IMR-90 (cell line): ENCODE measurements around the gene TPR. TPM values are rescaled to one million over a fixed set of nuclear protein-coding genes. Genes with fewer than 3 reads are reported as not detected.

Experiments
- ATAC-seq: fragments of 200-7000 bp; cut with Tn5 transposase; 2 replicates; pipeline ENCODE4 v1.9.1; 2020; ENCODE audit warnings: low read depth, mild to moderate bottlenecking, moderate library complexity
- BruUV-seq: library from RNA; stranded (reverse); fragments of 400-500 nt; replicated peaks from 2 replicates; lab custom pipeline; 2021; lab: Mats Ljungman, UMichigan
- CTCF ChIA-PET: fragments of 300-600 bp; formaldehyde crosslinking; extraction: SDS; loops from one replicate; lab custom pipeline; 2021; ENCODE audit warnings: antibody characterized with exemption; lab: Yijun Ruan, JAX
- POLR2A ChIA-PET: fragments of 300-600 bp; sonication (Branson Sonifier 250); formaldehyde crosslinking; loops from one replicate; lab custom pipeline; 2022; ENCODE audit warnings: antibody characterized with exemption; ENCODE audit not compliant: unreplicated experiment; lab: Charles Lee
- DNase-seq: peaks from one replicate; pipeline ENCODE4 v3.0.0; 2013
- H2AFZ ChIP-seq: replicated peaks from 2 replicates; pipeline ENCODE3; 2013; ENCODE audit warnings: low read length, mild to moderate bottlenecking; ENCODE audit not compliant: poor library complexity
- H2AK5ac ChIP-seq: 2 replicates; pipeline ENCODE4 v1.6.1; 2013; ENCODE audit warnings: low read depth, low read length, inconsistent platforms
- H2AK9ac ChIP-seq: replicated peaks from 2 replicates; pipeline ENCODE3; 2013; ENCODE audit warnings: mild to moderate bottlenecking, low read depth, low read length, moderate library complexity; ENCODE audit not compliant: poor library complexity
- H2BK120ac ChIP-seq: 2 replicates; pipeline ENCODE4 v1.6.1; 2013; ENCODE audit warnings: low read depth, low read length, inconsistent platforms
- H2BK15ac ChIP-seq: 3 replicates; pipeline ENCODE4 v1.6.1; 2013; ENCODE audit warnings: low read depth, low read length, inconsistent platforms
- H2BK20ac ChIP-seq: 2 replicates; pipeline ENCODE4 v1.6.1; 2013; ENCODE audit warnings: low read depth, mild to moderate bottlenecking, inconsistent platforms, low read length, moderate library complexity
- H2BK5ac ChIP-seq: 2 replicates; pipeline ENCODE4 v1.6.1; 2013; ENCODE audit warnings: mild to moderate bottlenecking, low read depth, low read length, inconsistent platforms; ENCODE audit not compliant: poor library complexity, severe bottlenecking
- H3K14ac ChIP-seq: replicated peaks from 2 replicates; pipeline ENCODE4 v1.6.1; 2013; ENCODE audit warnings: low read depth, low read length, inconsistent platforms
- H3K18ac ChIP-seq: 2 replicates; pipeline ENCODE4 v1.6.1; 2013; ENCODE audit warnings: low read depth, low read length, control low read depth
- H3K23ac ChIP-seq: 2 replicates; pipeline ENCODE4 v1.6.1; 2013; ENCODE audit warnings: low read depth, low read length, inconsistent platforms
- H3K27ac ChIP-seq: 2 replicates; pipeline ENCODE4 v1.5.1; 2013; ENCODE audit warnings: mild to moderate bottlenecking, control low read depth, low read length; ENCODE audit not compliant: insufficient read depth
- H3K27me3 ChIP-seq: 2 replicates; pipeline ENCODE4 v1.6.1; 2013; ENCODE audit warnings: low read length; ENCODE audit not compliant: control insufficient read depth, insufficient read depth
- H3K36me3 ChIP-seq: 2 replicates; pipeline ENCODE4 v1.6.1; 2013; ENCODE audit warnings: low read length, mixed read lengths; ENCODE audit not compliant: control insufficient read depth, insufficient read depth
- H3K4ac ChIP-seq: 2 replicates; pipeline ENCODE4 v1.6.1; 2013; ENCODE audit warnings: low read depth, low read length, inconsistent platforms
- H3K4me1 ChIP-seq: 2 replicates; pipeline ENCODE4 v1.6.1; 2013; ENCODE audit warnings: low read length, mixed read lengths; ENCODE audit not compliant: control insufficient read depth, insufficient read depth
- H3K4me2 ChIP-seq: 2 replicates; pipeline ENCODE4 v1.6.1; 2013; ENCODE audit warnings: low read depth, mild to moderate bottlenecking, control low read depth, low read length, moderate library complexity
- H3K4me3 ChIP-seq: 2 replicates; pipeline ENCODE4 v1.5.1; 2013; ENCODE audit warnings: low read depth, mild to moderate bottlenecking, control low read depth, low read length, moderate library complexity; ENCODE audit not compliant: insufficient read depth
- H3K56ac ChIP-seq: 2 replicates; pipeline ENCODE4 v1.6.1; 2013; ENCODE audit warnings: low read length, inconsistent platforms; ENCODE audit not compliant: insufficient read depth; ENCODE audit errors: extremely low read depth
- H3K79me1 ChIP-seq, 2 experiments: 2 replicates each; pipeline ENCODE4 v1.6.1; 2013; ENCODE audit warnings: low read length in 2 of 2, inconsistent platforms in 1 of 2, low read depth in 1 of 2
- H3K9ac ChIP-seq: 2 replicates; pipeline ENCODE4 v1.6.1; 2013; ENCODE audit warnings: low read depth, low read length, control low read depth
- H3K9me1 ChIP-seq: 2 replicates; pipeline ENCODE4 v1.6.1; 2013; ENCODE audit warnings: low read length, inconsistent platforms; ENCODE audit not compliant: insufficient read depth
- H3K9me3 ChIP-seq: 2 replicates; pipeline ENCODE4 v1.6.1; 2013; ENCODE audit warnings: low read length; ENCODE audit not compliant: control insufficient read depth, insufficient read depth
- H4K20me1 ChIP-seq: 2 replicates; pipeline ENCODE4 v1.6.1; 2013; ENCODE audit warnings: low read length, inconsistent platforms; ENCODE audit not compliant: insufficient read depth
- H4K5ac ChIP-seq: 2 replicates; pipeline ENCODE4 v1.6.1; 2013; ENCODE audit warnings: mild to moderate bottlenecking, low read depth, low read length, control low read depth
- H4K8ac ChIP-seq, 2 experiments: 2 replicates each; pipeline ENCODE4 v1.6.1; 2013; ENCODE audit warnings: low read depth in 2 of 2, low read length in 2 of 2, control low read depth in 1 of 2, inconsistent platforms in 1 of 2
- H4K91ac ChIP-seq: 2 replicates; pipeline ENCODE4 v1.6.1; 2013; ENCODE audit warnings: low read depth, low read length, inconsistent platforms; ENCODE audit not compliant: insufficient read depth
- POLR2A ChIP-seq: IDR thresholded peaks from 2 replicates; pipeline ENCODE4 v1.6.1; 2012; ENCODE audit warnings: mild to moderate bottlenecking, low read depth, low read length
- WGBS, 2 experiments: methylation state at CpG; one replicate each; pipeline versions ENCODE4 v1.1.5 to v1.1.7; 2013; ENCODE audit warnings: missing lambda C conversion rate in 2 of 2; ENCODE audit not compliant: insufficient read length in 1 of 2; ENCODE audit errors: extremely low coverage in 2 of 2; 5-methylcytosine and 5-hydroxymethylcytosine counted together
- dilution Hi-C: fragments of 300-500 bp; cut with HindIII; formaldehyde crosslinking; loops from one replicate; pipeline ENCODE4 v1.14.3; 2018; ENCODE audit warnings: low sequenced_read_pairs; ENCODE audit not compliant: unreplicated experiment
- in situ Hi-C: fragments of 300-500 bp; cut with MboI; formaldehyde crosslinking; loops from 3 replicates; pipeline ENCODE4 v1.14.3; 2019; ENCODE audit warnings: low sequenced_read_pairs, inconsistent platforms, mixed read lengths
- intact Hi-C: fragments of 100-400 bp; cut with micrococcal nuclease; formaldehyde crosslinking; loops from 2 replicates; pipeline ENCODE4 v1.10.0; 2022
- polyA plus RNA-seq, 3 experiments: library from polyadenylated mRNA; depleted of rRNA; stranded (reverse); fragments of >200 nt; gene quantifications; 2 replicates each; pipeline ENCODE4 v1.2.3, GENCODE V29; 2012; ENCODE audit warnings: low replicate concordance in 1 of 3
- total RNA-seq: library from RNA; depleted of rRNA; stranded (reverse); fragments of >200 nt; gene quantifications from 2 replicates; pipeline ENCODE4 v1.2.3, GENCODE V29; 2012
- TF ChIP-seq, protein P1 (sequence below): fragments of 150-350 bp; IDR thresholded peaks from 2 replicates; pipeline ENCODE4 v1.6.1; 2017; ENCODE audit warnings: mild to moderate bottlenecking, antibody characterized with exemption, low read length, low read depth
- TF ChIP-seq, protein P2 (sequence below): conservative IDR thresholded peaks from 2 replicates; pipeline ENCODE4 v1.5.1; 2012; ENCODE audit warnings: mild to moderate bottlenecking, low read depth, low read length, improper control_type of control experiment

The TPR gene
- total and polyA plus RNA-seq, 2 of the 4 experiments (the other 2 are of a cell fraction), result 38.2 to 60.4 TPM

DNA sequence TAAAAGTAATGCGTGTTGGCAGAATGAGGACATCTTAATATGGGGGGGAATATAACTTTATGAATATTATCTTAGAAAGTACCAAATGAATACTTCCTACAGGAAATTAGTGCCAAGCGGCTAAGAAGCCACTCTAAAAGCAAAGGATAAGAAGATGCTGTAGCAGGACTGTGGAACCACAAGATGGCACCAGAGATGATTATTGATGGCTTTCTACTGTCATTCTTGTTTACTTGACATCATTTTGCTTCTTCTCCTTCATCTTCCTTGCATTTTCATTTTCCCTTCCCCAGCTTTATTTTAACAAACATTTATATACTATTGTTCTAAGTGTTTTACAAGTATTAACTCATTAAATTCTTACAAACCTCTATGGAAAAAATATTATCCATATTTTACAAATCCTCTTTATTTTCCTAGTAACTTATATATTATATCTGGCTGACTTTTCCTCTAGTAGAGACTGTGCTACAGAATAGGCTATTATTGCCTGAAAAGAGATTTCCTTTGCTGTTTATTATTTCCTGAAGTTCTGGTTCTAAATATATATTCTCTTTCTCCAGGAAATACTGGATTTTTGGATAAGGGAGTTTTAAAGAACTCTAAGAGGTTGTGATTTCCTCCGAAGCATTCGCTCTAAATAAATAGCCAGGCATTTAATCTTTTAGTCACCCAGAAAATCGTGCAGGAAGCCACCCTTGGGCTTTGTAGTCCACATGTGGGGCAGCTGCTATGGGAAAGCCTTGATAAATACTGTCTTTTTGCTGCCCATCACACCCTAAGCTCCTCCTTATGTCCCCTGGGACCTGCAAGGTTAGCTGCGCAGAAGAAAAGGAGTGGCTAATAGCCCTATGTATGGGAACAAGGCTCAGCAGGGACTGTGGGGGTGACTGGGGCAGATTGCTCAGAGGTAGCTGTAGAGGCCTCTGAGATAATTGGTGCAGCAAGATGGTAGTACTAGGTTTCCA, 69.8 kb downstream of the TPR start:
- no CpG with 5 or more reads among the region's 6 CpGs for WGBS, 2 experiments
- H3K56ac ChIP-seq, result no peak overlapping the region
- no peak overlapping the region for H3K4me3 ChIP-seq
- no peak overlapping the region for H3K14ac ChIP-seq
- H2BK5ac ChIP-seq, result no peak overlapping the region
- H3K4ac ChIP-seq, result no peak overlapping the region
- H4K5ac ChIP-seq, result no peak overlapping the region
- no peak overlapping the region for H2AFZ ChIP-seq
- no peaks in the 10 kb centered on the region for H3K36me3 ChIP-seq
- TF ChIP-seq, protein P1, sequence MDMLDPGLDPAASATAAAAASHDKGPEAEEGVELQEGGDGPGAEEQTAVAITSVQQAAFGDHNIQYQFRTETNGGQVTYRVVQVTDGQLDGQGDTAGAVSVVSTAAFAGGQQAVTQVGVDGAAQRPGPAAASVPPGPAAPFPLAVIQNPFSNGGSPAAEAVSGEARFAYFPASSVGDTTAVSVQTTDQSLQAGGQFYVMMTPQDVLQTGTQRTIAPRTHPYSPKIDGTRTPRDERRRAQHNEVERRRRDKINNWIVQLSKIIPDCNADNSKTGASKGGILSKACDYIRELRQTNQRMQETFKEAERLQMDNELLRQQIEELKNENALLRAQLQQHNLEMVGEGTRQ, result no peak
- no peak for TF ChIP-seq POLR2A
- TF ChIP-seq, protein P2, sequence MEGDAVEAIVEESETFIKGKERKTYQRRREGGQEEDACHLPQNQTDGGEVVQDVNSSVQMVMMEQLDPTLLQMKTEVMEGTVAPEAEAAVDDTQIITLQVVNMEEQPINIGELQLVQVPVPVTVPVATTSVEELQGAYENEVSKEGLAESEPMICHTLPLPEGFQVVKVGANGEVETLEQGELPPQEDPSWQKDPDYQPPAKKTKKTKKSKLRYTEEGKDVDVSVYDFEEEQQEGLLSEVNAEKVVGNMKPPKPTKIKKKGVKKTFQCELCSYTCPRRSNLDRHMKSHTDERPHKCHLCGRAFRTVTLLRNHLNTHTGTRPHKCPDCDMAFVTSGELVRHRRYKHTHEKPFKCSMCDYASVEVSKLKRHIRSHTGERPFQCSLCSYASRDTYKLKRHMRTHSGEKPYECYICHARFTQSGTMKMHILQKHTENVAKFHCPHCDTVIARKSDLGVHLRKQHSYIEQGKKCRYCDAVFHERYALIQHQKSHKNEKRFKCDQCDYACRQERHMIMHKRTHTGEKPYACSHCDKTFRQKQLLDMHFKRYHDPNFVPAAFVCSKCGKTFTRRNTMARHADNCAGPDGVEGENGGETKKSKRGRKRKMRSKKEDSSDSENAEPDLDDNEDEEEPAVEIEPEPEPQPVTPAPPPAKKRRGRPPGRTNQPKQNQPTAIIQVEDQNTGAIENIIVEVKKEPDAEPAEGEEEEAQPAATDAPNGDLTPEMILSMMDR, result peak; percentile 42
- H3K18ac ChIP-seq, result no peak overlapping the region
- POLR2A ChIA-PET, result no interaction called here
- H2BK120ac ChIP-seq, result no peak overlapping the region
- H3K27me3 ChIP-seq, result no peaks in the 10 kb centered on the region
- DNase-seq, result peak; percentile 13
- no peaks in the 10 kb centered on the region for H3K79me1 ChIP-seq
- BruUV-seq, result no TSS peak
- in situ Hi-C loops, result no loop called here
- H4K91ac ChIP-seq, result no peak overlapping the region
- no peak overlapping the region for H2AK9ac ChIP-seq
- H3K9me3 ChIP-seq, result no peaks in the 10 kb centered on the region
- intact Hi-C loops, result loop anchor here (10.0 kb wide), 1 partner anchor 150 kb away; no protein-coding TSS in a partner anchor
- no peak overlapping the region for H3K23ac ChIP-seq
- no peak overlapping the region for H4K8ac ChIP-seq
- no peak overlapping the region for H2AK5ac ChIP-seq
- H4K20me1 ChIP-seq, result no peaks in the 10 kb centered on the region
- CTCF ChIA-PET, result interaction anchor here (0.6 to 2.0 kb wide), 4 partner anchors 10 to 264 kb away, joined by 3 to 6 read pairs (median 3); no protein-coding TSS in a partner anchor
- no peaks in the 10 kb centered on the region for H3K4me1 ChIP-seq
- H3K27ac ChIP-seq, result no peak overlapping the region
- dilution Hi-C loops, result no loop called here
- no peaks in the 10 kb centered on the region for H3K9me1 ChIP-seq
- H2BK15ac ChIP-seq, result no peak overlapping the region
- H3K4me2 ChIP-seq, result no peak overlapping the region
- H2BK20ac ChIP-seq, result no peak overlapping the region
- H3K9ac ChIP-seq, result no peak overlapping the region
- ATAC-seq, result peak; percentile 48; the same call in 1 of the 2 replicates
